Measurements from ENCODE around the gene HRH4. TPM values are rescaled to one million over a fixed set of nuclear protein-coding genes. Genes with fewer than 3 reads are reported as not detected.

The HRH4 gene
- total RNA-seq, 1 experiment from 2014 or later: not detected

DNA sequence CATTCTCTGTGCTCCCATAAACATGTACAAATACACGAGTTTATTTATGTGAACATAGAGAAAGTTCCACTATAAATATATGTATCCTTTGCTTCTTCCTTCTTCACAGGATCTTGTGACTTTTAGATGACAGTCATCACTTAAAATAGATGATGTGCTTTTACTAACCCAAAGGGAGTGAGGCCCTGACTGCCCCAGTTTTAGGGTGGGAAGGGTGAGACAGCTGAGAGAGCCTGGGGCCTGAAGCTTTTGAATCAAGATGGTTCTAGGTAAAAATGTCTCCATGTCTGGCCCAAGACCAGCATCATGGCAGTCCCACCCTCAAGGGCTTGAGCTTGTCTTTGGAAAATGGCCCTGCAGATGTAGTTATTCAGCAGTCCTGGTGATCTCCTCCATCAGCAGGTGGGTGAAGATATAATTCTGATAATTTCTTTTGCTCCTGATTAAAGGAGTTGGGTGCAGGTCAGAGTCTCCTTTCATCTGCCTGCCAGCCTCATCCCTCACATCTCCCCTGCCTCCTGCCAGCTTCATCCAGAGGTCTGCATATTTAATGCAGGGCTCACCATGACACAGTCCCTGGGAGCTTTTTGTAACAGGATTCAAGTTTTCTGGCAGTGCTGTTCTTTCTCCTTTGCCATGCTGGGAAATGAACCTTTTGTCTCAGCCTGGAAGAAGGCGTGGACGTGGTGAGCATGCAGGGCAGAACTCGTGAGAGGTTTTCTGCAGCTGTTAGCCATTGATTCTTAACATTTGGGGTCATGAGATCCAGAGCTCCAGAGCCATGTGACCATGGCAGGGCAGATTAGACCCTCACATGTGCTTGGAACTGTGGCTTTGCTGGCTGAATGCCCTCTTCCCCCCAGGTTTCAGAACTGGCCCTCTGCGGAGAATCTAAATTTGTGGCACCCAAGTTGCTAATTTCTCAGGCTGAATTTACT, 2.7 kb downstream of the HRH4 start:
- no CpG with 5 or more reads among the region's 5 CpGs for WGBS (ENCODE audit: extremely low coverage, insufficient read length, low lambda C conversion rate)
- Histone ChIP-seq H3K4ac (ENCODE audit: low read depth, low read length) (no peak overlapping the region), H3K27ac (ENCODE audit: insufficient read length, low read depth, low read length) (no peak overlapping the region), H4K8ac (replicated peaks; ENCODE audit: insufficient read length, low read depth, low read length) (no peak overlapping the region), H3K79me2 (ENCODE audit: insufficient read depth, low read length) (no peaks in the 10 kb centered on the region), H3K56ac (ENCODE audit: insufficient read length, low read depth, low read length) (no peak overlapping the region), H3K79me1 (ENCODE audit: insufficient read depth, low read depth, low read length, poor library complexity, severe bottlenecking) (no peaks in the 10 kb centered on the region), H4K20me1 (ENCODE audit: control insufficient read depth, insufficient read depth, insufficient read length) (no peaks in the 10 kb centered on the region), H2BK120ac (ENCODE audit: low read depth, low read length, poor library complexity, severe bottlenecking) (no peak overlapping the region), H2BK20ac (ENCODE audit: low read depth, low read length, poor library complexity, severe bottlenecking) (no peak overlapping the region), H2AFZ (ENCODE audit: low read length) (no peak overlapping the region), H3T11ph (ENCODE audit: low read length) (no peak overlapping the region), H3K14ac (ENCODE audit: insufficient read depth, low read length) (no peak overlapping the region), H3K9ac (ENCODE audit: extremely low read depth, insufficient read length, low read length) (no peak overlapping the region), H3K23me2 (ENCODE audit: insufficient read length, low read depth, low read length, poor library complexity, severe bottlenecking) (no peaks in the 10 kb centered on the region), H4K5ac (ENCODE audit: insufficient read length, low read depth, low read length) (no peak overlapping the region), H3K27me3 (ENCODE audit: insufficient read depth, low read length) (no peaks in the 10 kb centered on the region), H4K91ac (ENCODE audit: insufficient read length, low read depth, low read length) (no peak overlapping the region), H2BK15ac (ENCODE audit: low read depth, low read length) (no peak overlapping the region), H3K23ac (ENCODE audit: insufficient read length, low read depth, low read length) (no peak overlapping the region), H3K4me2 (ENCODE audit: insufficient read depth, insufficient read length, low read length) (no peak overlapping the region), H3K18ac (ENCODE audit: insufficient read length, low read depth, low read length) (no peak overlapping the region), H3K9me3 (ENCODE audit: control insufficient read depth, low read depth, low read length) (no peaks in the 10 kb centered on the region), H2BK12ac (ENCODE audit: insufficient read length, low read depth, low read length) (no peak overlapping the region), H2BK5ac (ENCODE audit: insufficient read length, low read length) (no peak overlapping the region), H2AK5ac (ENCODE audit: insufficient read length, low read length) (no peak overlapping the region), H3K4me1 (ENCODE audit: insufficient read depth, low read length) (no peaks in the 10 kb centered on the region; the same call in 1 of the 2 replicates)
- no peak for DNase-seq
- Mint-ChIP-seq H3K36me3 (ENCODE audit: insufficient read depth in 1 of 3, low read depth in 3 of 3) (no peaks in the 10 kb centered on the region), H3K4me1 (peaks cover 9 to 11% of the 10 kb centered on the region in 2 experiments), H3K9me3 (peaks cover 0 to 2% of the 10 kb centered on the region in 2 experiments; a peak in 1 of 5 replicates), H3K4me3 (no peak overlapping the region), H3K27me3 (ENCODE audit: low read depth) (no peaks in the 10 kb centered on the region; the same call in 1 of the 2 replicates), H3K27ac (peak overlapping the region in 2 of 3 experiments; percentile 4 to 69; a peak in 3 of 7 replicates)
- TF ChIP-seq, protein P1, sequence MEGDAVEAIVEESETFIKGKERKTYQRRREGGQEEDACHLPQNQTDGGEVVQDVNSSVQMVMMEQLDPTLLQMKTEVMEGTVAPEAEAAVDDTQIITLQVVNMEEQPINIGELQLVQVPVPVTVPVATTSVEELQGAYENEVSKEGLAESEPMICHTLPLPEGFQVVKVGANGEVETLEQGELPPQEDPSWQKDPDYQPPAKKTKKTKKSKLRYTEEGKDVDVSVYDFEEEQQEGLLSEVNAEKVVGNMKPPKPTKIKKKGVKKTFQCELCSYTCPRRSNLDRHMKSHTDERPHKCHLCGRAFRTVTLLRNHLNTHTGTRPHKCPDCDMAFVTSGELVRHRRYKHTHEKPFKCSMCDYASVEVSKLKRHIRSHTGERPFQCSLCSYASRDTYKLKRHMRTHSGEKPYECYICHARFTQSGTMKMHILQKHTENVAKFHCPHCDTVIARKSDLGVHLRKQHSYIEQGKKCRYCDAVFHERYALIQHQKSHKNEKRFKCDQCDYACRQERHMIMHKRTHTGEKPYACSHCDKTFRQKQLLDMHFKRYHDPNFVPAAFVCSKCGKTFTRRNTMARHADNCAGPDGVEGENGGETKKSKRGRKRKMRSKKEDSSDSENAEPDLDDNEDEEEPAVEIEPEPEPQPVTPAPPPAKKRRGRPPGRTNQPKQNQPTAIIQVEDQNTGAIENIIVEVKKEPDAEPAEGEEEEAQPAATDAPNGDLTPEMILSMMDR (conservative IDR thresholded peaks at IDR 0.05): no peak

All from H9 (cell line).